HepG2 (cell line): ENCODE data around the gene HSD11B2. TPM values are rescaled to one million over a fixed set of nuclear protein-coding genes. Genes with fewer than 3 reads are reported as not detected.

Experiments used
- ARNT2 ChIP-seq: sonication (generic); formaldehyde crosslinking; IDR thresholded peaks from 2 replicates; pipeline ENCODE4 v1.8.0; 2022; ENCODE audit warnings: mild to moderate bottlenecking, low read depth, missing genetic modification reagents, moderate library complexity
- ATF7-NPFF ChIP-seq: sonication (generic); formaldehyde crosslinking; IDR thresholded peaks from 2 replicates; pipeline ENCODE4 v1.8.1; 2023; ENCODE audit warnings: mild to moderate bottlenecking, low read depth, missing genetic modification reagents, moderate library complexity
- CENPX ChIP-seq: sonication (generic); formaldehyde crosslinking; IDR thresholded peaks from 2 replicates; pipeline ENCODE4 v1.9.0; 2021; ENCODE audit warnings: mild to moderate bottlenecking, missing genetic modification reagents, moderate library complexity
- CHD2 ChIP-seq: IDR thresholded peaks from 2 replicates; pipeline ENCODE4 v1.6.1; 2011; ENCODE audit warnings: low read depth, low read length, improper control_type of control experiment
- CREBL2 ChIP-seq: sonication (generic); formaldehyde crosslinking; IDR thresholded peaks from 2 replicates; pipeline ENCODE4 v1.8.1; 2023; ENCODE audit warnings: missing genetic modification reagents, mild to moderate bottlenecking, borderline replicate concordance
- ETV5 ChIP-seq: IDR thresholded peaks from 2 replicates; pipeline ENCODE4 v1.6.1; 2018; ENCODE audit warnings: missing biosample characterization, missing genetic modification reagents, inconsistent platforms, borderline replicate concordance
- GABPA ChIP-seq, 2 experiments: IDR thresholded peaks; 2 replicates each; pipeline ENCODE4 v1.6.1; 2011 to 2016; ENCODE audit warnings: low read depth in 2 of 2, low read length in 1 of 2, missing biosample characterization in 1 of 2, missing genetic modification characterization in 1 of 2
- GABPB1 ChIP-seq: IDR thresholded peaks from 2 replicates; pipeline ENCODE4 v1.6.1; 2016; ENCODE audit warnings: mild to moderate bottlenecking, missing genetic modification reagents, moderate library complexity, missing compliant biosample characterization
- GATAD2A ChIP-seq: IDR thresholded peaks from 2 replicates; pipeline ENCODE4 v1.6.1; 2016
- PAXIP1 ChIP-seq: sonication (generic); formaldehyde crosslinking; conservative IDR thresholded peaks from 2 replicates; pipeline ENCODE4 v1.4.0; 2020; ENCODE audit warnings: mild to moderate bottlenecking, missing genetic modification reagents, moderate library complexity
- PCBP1 ChIP-seq: fragments of 200-400 bp; formaldehyde crosslinking; IDR thresholded peaks from 2 replicates; pipeline ENCODE4 v1.6.1; 2017; ENCODE audit warnings: mild to moderate bottlenecking, low read depth, low read length, borderline replicate concordance
- POLR2A ChIP-seq, 2 experiments: IDR thresholded peaks; 2 replicates each; pipeline ENCODE4 v1.6.1; 2011; ENCODE audit warnings: low read depth in 2 of 2, low read length in 2 of 2, mild to moderate bottlenecking in 1 of 2, moderate library complexity in 1 of 2; ENCODE audit not compliant: insufficient read depth in 1 of 2
- POLR2G ChIP-seq: fragments of 200-400 bp; formaldehyde crosslinking; IDR thresholded peaks from 2 replicates; pipeline ENCODE4 v1.6.1; 2018; ENCODE audit warnings: mild to moderate bottlenecking, low read depth, low read length, moderate library complexity
- TOE1 ChIP-seq: sonication (generic); formaldehyde crosslinking; IDR thresholded peaks from 2 replicates; pipeline ENCODE4 v1.4.0; 2020; ENCODE audit warnings: mild to moderate bottlenecking, missing genetic modification reagents
- YY1 ChIP-seq: IDR thresholded peaks from 2 replicates; pipeline ENCODE4 v1.6.1; 2011; ENCODE audit warnings: low read length, low read depth, moderate library complexity, mild to moderate bottlenecking; ENCODE audit not compliant: insufficient read depth, insufficient replicate concordance
- ZBTB1 ChIP-seq: sonication (generic); formaldehyde crosslinking; IDR thresholded peaks from 2 replicates; pipeline ENCODE4 v1.4.0; 2020; ENCODE audit warnings: missing genetic modification reagents, borderline replicate concordance
- ZFP1 ChIP-seq: IDR thresholded peaks from 2 replicates; pipeline ENCODE4 v1.6.1; 2016
- ZFY ChIP-seq: sonication (generic); formaldehyde crosslinking; IDR thresholded peaks from 2 replicates; pipeline ENCODE4 v1.4.0; 2020; ENCODE audit warnings: missing genetic modification reagents
- ZNF230 ChIP-seq: sonication (generic); formaldehyde crosslinking; IDR thresholded peaks from 2 replicates; pipeline ENCODE4 v1.4.0; 2020; ENCODE audit warnings: mild to moderate bottlenecking, missing genetic modification reagents
- ZNF44 ChIP-seq: sonication (generic); formaldehyde crosslinking; IDR thresholded peaks from 2 replicates; pipeline ENCODE4 v1.5.1; 2020; ENCODE audit warnings: mild to moderate bottlenecking, missing genetic modification reagents
- polyA plus RNA-seq, 8 experiments: library from polyadenylated mRNA; depleted of rRNA in 3 of 8; stranded (reverse) in 7 of 8; unstranded in 1 of 8; fragments of >200 nt; fragmentation: Illumina TruSeq in 4 of 8; extraction: Trizol in 4 of 8; gene quantifications; 2 replicates each; pipeline versions ENCODE4 v1.2.1 to v1.2.3, GENCODE V29; 2011 to 2016; ENCODE audit warnings: low read depth in 4 of 8, missing spikeins in 1 of 8, mixed read lengths in 1 of 8; ENCODE audit not compliant: insufficient read depth in 1 of 8
- total RNA-seq, 5 experiments: library from RNA; depleted of rRNA; stranded (reverse); fragments of >200 nt; fragmentation: Illumina TruSeq; extraction: Trizol; gene quantifications; 2 replicates each; pipeline ENCODE4 v1.2.3, GENCODE V29; 2016; ENCODE audit warnings: low read depth in 1 of 5

The HSD11B2 gene
- total and polyA plus RNA-seq, 2 of the 13 experiments (the other 11 are each of a cell fraction or from before 2014, with no cell fraction given), result 8.9 to 13.6 TPM

GRCh38 chr16:67431775-67432505 lies 1.0 kb downstream of the HSD11B2 start (continued):
- TF ChIP-seq PAXIP1 (CRISPR knock-in tag) (no peak), POLR2G (peak; percentile 66), GABPB1 (CRISPR knock-in tag) (peak; percentile 69), ATF7-NPFF (CRISPR knock-in tag) (0 out of 2 replicates have a peak, but pooled peaks have one; percentile 10), ZFY (CRISPR knock-in tag) (peak; percentile 42; the same call in 1 of the 2 replicates), YY1 (peak; percentile 15), POLR2A (IDR thresholded peaks at IDR 0.05; ENCODE audit: insufficient read depth in 1 of 2, low read depth in 2 of 2, low read length in 2 of 2) (peak in 1 of 2 experiments; percentile 6; a peak in 3 of 4 replicates), ZFP1 (CRISPR knock-in tag) (no peak), CREBL2 (CRISPR knock-in tag) (peak; percentile 41; the same call in 1 of the 2 replicates), CHD2 (peak; percentile 7; the same call in 1 of the 2 replicates), CENPX (CRISPR knock-in tag) (no peak), ZNF230 (0 out of 2 replicates have a peak, but pooled peaks have one; percentile 12), ETV5 (CRISPR knock-in tag) (peak; percentile 53; the same call in 1 of the 2 replicates), GATAD2A (0 out of 2 replicates have a peak, but pooled peaks have one; percentile 9), GABPA (IDR thresholded peaks at IDR 0.05; ENCODE audit: low read depth, low read length) (peak; percentile 52), GABPA (CRISPR knock-in tag; IDR thresholded peaks at IDR 0.05; ENCODE audit: low read depth) (peak; percentile 57; the same call in 1 of the 2 replicates), ARNT2 (CRISPR knock-in tag) (0 out of 2 replicates have a peak, but pooled peaks have one; percentile 2), TOE1 (CRISPR knock-in tag) (no peak), ZNF44 (CRISPR knock-in tag) (0 out of 2 replicates have a peak, but pooled peaks have one; percentile 16), PCBP1 (peak; percentile 89; the same call in 1 of the 2 replicates), ZBTB1 (CRISPR knock-in tag) (no peak)
